IPS DF 4.7 (cell line): ENCODE results near the gene LILRA6.
"Not testable (repeated sequence)": the region's sequence is repeated elsewhere in the genome, so short reads cannot be mapped to it uniquely, and the experiment has no call there.

ENCODE experiments used
- DNase-seq: peaks from one replicate; pipeline ENCODE4 v3.0.0-alpha.2; 2013; ENCODE audit warnings: low spot score; ENCODE audit errors: extremely low read depth

The LILRA6 gene

GRCh38 chr19:54231077-54231931 is 11.3 kb downstream of the LILRA6 start:
- DNase-seq = peak; percentile 82

GRCh38 chr19:54230031-54230430 is 12.6 kb downstream of the LILRA6 start:
- no peak for DNase-seq

GRCh38 chr19:54229146-54229545 is 13.4 kb downstream of the LILRA6 start:
- no peak for DNase-seq

- DNase-seq = not testable (repeated sequence)
Observed at GRCh38 chr19:54224619-54225018, 18.0 kb downstream of the LILRA6 start.

GRCh38 chr19:54223937-54224281 is 18.7 kb downstream of the LILRA6 start:
- not testable (repeated sequence) for DNase-seq

DNA sequence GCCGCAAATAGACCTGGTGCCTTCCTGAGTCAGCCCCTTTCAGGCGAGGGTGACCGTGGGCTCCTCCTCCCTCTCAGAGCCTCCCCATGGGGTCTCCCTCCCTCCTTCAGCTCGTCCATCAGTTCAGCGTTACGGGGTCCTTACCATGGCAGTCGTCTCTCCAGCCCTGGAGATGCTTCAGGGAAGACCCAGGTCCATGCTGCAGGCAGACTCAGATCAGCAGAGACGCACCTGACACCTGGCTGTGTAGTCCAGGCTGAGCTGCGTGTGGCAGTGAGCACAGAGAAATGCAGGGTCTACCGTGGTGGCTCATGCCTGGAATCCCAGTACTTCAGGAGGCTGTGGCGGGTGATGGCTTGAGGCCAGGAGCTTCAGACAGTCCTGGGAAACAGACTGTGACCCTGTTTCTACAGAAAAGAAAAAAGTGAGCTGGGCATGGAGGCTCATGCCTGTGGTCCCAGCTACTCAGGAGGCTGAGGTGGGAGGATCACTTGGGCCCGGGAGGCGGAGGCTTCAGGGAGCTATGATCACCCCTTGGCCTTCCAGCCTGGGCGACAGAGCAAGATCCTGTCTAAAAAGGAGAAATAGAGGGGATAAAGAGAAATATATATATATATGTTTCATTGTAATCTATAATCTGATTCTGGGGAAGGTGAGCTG is 19.2 kb downstream of the LILRA6 start:
- not testable (repeated sequence) for DNase-seq

DNA sequence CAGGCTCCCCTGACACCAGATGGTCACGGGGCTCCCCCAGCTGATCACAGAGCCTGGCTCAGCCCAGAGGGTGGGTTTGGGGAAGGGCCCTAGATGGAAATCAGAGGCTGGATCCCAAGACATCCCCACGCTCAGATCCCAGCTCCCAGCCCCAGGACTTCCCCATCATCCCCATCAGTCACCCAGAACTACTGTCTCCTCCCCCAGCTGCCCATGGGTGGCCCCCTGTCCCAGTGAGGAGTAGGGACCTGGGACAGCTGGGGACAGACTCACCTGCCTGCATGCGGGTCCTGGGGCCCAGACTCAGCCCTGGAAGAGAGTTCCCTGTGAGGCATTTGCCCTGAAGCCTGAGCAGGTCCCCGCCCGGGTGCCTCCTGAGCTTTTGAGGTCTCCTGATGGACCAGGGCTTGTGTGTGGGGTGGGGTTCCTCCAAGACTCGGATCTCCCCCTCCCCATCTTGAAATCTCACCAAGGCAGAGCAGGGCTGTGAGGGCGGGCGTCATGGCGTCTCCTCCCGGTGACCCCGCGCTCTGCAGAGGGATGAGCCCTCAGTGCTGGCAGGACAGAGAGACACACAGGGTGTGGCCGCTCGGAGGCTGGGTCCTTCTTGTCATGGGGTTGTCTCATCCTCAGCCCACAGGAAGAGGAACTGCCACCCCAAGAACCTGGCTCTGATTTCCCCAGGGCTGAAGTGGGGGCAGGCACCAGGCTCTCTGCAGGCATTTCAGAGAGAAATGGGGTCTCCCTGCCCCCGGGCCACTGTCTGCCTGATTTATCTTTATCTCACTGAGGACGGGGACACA is 19.9 kb downstream of the LILRA6 start, which contains the start of gene LILRB3:
LILRB3 (minus strand) TSS at position 534 of the 803 bp plus-strand sequence; CDS start at position 503, 31 bp downstream.
- not testable (repeated sequence) for DNase-seq

GRCh38 chr19:54221947-54222346 is 20.6 kb downstream of the LILRA6 start:
- DNase-seq = not testable (repeated sequence)

DNA sequence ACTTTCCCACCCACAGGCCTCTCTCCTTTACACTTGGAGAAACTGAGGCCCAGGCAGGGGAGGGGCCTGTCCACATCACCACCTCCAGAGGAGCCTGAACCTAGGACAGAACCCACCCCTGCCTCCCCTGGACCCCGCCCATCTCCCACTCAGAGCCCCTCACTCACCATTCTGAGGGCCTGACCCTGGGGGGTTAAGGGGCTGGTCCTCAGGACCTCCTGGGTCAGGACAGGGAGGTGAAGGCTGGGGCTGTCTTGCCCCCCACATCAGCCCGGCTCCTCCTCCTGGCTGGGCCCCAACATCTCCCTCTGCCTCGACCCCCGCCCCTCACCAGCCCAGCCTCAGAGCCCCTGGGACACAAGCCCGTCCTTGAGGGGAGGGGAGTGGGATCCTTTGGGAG is 22.9 kb downstream of the LILRA6 start:
- not testable (repeated sequence) for DNase-seq

GRCh38 chr19:54218960-54219661 is 23.5 kb downstream of the LILRA6 start:
- DNase-seq = no peak

GRCh38 chr19:54218259-54218658 is 24.3 kb downstream of the LILRA6 start:
- DNase-seq = no peak

DNA sequence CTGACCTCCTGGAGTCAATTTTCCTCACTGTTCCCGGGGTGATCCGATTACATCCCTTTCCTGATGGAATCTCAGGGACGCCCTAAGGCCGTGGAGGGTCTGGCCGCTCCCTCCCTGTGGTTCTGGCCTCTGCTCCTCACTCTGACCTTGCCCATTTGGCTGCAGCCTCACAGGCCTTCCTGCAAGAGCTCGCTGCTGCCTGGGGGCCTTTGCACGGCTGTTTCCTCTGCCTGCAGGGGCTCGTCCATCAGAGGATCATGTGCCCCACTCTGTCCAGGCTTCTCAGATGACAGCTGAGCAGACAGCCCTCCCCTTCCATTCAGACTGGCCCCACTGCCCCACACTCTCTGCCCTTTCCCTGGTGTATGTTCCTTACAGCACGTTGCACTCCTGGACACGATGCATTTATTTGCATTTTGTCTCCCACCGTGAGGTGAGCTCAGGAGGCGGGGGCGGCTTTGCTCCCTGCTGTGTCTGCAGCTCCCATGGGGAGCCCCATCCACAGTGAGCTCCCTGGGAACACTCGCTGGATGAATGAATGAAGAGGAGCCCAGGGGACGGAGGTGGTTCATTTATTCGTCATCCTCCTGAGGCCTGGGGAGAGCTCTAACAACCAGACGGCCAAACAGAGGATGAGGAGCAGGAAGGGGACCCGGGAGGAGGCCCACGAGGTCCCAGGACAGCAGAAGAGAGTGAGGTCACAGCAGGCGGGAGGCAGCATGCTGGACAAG is 24.9 kb downstream of the LILRA6 start:
- DNase-seq = not testable (repeated sequence)

- no peak for DNase-seq
Observed at GRCh38 chr19:54216869-54217268, 25.7 kb downstream of the LILRA6 start.

DNA sequence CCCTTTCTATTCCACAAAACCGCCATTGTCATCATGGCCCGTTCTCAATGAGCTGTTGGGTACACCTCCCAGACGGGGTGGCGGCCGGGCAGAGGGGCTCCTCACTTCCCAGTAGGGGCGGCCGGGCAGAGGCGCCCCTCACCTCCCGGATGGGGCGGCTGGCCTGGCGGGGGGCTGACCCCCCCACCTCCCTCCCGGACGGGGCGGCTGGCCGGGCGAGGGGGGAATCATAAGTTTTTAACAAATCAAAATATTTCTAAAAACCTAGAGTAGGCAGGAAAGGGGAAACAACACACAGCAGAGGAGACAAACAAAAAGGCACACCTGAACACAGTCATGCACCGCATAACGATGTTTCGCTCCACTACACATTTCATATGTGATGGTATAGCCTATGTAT is 27.9 kb downstream of the LILRA6 start:
- DNase-seq = not testable (repeated sequence)

- DNase-seq = not testable (repeated sequence)
Observed at GRCh38 chr19:54214217-54214616, 28.4 kb downstream of the LILRA6 start.

DNA sequence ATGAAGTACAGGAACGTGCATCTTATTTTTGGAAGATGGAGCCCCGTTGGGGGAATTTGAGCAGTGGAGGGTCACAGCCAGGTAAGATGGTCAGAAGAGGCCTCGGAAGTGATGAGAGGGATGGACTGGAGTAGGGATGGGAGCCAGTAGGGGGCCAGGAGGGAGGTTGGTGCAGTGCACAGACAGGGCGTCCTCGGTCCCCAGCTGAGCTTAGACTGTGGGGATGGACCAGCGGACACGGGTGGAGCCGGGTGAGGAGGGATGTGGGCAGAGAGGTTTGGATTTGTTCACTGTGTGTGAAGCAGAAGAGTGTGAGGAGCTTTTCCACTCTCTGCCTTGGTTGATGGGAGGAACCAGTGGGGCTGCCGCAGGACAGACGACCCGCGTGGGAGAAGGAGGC is 31.4 kb downstream of the LILRA6 start:
- no peak for DNase-seq

DNA sequence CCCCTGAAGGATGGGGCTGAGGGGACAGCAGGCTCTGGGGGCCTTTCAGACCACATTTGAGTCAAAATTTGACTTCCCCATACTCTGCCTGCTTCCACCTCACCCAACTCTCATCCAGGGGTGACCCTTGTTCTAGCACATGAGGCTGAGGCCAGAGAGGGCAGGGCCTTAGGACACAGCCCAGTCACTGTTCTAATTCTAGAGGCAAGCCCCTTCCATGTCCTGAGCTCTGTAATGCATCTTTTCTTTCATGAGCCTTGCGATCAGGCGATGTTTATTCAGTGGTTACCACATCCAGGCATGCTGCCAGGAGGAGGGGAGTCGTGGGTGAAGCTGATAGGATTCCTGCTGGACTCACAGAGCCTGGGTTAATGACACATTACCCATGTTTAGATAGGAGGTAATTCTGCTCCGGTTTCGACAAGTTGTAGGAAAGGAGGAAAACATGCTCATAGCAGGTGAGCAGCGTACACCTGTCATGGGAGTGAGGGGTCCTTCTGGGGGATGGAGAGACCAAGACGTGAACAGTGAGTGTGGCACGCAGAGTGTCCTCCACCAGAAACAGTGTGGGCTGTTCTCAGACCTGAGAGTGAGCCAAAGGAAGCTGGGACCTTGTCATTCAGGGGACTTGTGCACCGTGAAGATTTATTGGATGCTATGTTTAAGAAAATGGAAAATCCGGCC is 32.6 kb downstream of the LILRA6 start:
- no peak for DNase-seq

DNA sequence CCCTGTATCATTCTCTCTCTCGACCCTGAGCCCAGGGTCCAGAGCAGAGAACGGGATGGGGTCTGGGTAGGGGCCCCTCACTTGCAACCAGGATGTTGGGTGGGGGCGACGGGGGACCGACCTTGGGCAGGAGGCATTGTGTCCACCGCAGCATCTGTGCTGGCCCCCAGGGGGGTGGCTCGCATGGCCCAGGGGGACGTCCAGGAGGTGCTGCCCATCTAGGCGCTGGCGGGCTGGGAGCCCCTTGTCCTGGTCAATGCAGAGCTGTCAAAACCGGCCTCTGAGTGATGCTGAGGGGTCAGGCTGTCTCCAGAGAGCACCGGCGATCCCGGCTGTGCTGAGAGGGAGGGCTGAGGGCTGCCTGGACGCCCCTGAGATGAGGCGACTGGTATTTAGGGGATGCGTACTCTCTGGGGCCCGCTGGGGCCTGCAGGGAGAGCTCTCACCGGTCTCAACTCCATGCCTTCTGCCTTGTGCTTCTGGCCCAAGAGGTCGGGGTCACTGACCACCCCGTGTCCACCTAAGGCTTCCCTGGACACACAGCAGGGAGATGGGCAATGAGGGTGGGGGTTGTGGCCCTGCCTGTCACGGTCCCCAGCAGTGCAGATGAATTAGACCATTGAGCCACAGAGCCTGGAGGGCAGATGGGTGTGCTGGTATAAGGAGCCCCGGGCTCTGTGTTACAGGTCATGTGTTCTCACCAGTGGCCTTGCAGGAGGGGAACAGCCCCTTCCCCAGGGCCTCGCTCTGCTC is 33.4 kb downstream of the LILRA6 start:
- DNase-seq = no peak

DNA sequence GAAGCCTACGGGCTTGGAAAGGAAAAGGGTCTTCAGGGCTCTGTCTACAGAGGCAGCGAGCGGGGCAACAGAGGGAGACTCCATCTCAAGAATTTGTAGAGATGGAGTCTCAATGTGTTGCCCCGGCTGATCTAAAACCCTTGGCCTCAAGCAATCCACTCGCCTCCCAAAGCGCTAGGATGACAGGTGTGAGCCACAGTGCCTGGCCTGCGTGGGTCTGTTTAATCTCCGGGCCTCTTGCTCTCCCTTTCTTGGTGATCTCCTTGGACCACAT is 33.9 kb downstream of the LILRA6 start:
- no peak for DNase-seq
